ENCODE measurements around the gene MKI67.
A peak's percentile ranks its signal among the peaks of the same experiment; 100 is the strongest.

MKI67 gene

GRCh38 chr10:128115356-128115755, 10.9 kb downstream of the MKI67 start:
- no peak for TF ChIP-seq CTCF (conservative IDR thresholded peaks at IDR 0.05)
- no peak overlapping the region for H3K27ac ChIP-seq

GRCh38 chr10:128114901-128115300, 11.3 kb downstream of the MKI67 start:
- no peak for TF ChIP-seq CTCF (conservative IDR thresholded peaks at IDR 0.05)
- H3K27ac ChIP-seq: no peak overlapping the region

- TF ChIP-seq CTCF (conservative IDR thresholded peaks at IDR 0.05): no peak
- peak overlapping the region; percentile 81; the same call in 1 of the 2 replicates for H3K27ac ChIP-seq
Measured at GRCh38 chr10:128113026-128113425, 13.2 kb downstream of the MKI67 start.

- no peak for TF ChIP-seq CTCF (conservative IDR thresholded peaks at IDR 0.05)
- H3K27ac ChIP-seq: peak overlapping the region; percentile 81
Measured at GRCh38 chr10:128111696-128112095, 14.5 kb downstream of the MKI67 start.

GRCh38 chr10:128110339-128110738, 15.9 kb downstream of the MKI67 start:
- no peak for TF ChIP-seq CTCF (conservative IDR thresholded peaks at IDR 0.05)
- peak overlapping the region; percentile 81 for H3K27ac ChIP-seq

GRCh38 chr10:128109707-128110106, 16.5 kb downstream of the MKI67 start:
- TF ChIP-seq CTCF (conservative IDR thresholded peaks at IDR 0.05): no peak
- H3K27ac ChIP-seq: peak overlapping the region; percentile 81

- H3K27ac ChIP-seq: no peak overlapping the region
Measured at GRCh38 chr10:128105383-128105782, 20.8 kb downstream of the MKI67 start.

More at GRCh38 chr10:128105383-128105782, 20.8 kb downstream of the MKI67 start:
- TF ChIP-seq CTCF (conservative IDR thresholded peaks at IDR 0.05): no peak

Data from VCaP (cell line).